HCT116 (cell line): ENCODE measurements around the gene SERPINI1. TPM values are rescaled to one million over a fixed set of nuclear protein-coding genes. Genes with fewer than 3 reads are reported as not detected.

ENCODE experiments used
- ATAC-seq: fragments of 200-7000 bp; cut with Tn5 transposase; 2 replicates; pipeline ENCODE4 v1.9.1; 2020; ENCODE audit warnings: mild to moderate bottlenecking, moderate library complexity
- BruUV-seq: library from RNA; stranded (reverse); fragments of 400-500 nt; replicated peaks from 2 replicates; lab custom pipeline; 2021; lab: Mats Ljungman, UMichigan
- CTCF ChIA-PET: fragments of 300-600 bp; sonication (Branson Sonifier 250); formaldehyde crosslinking; loops from one replicate; lab custom pipeline; 2021; ENCODE audit warnings: antibody characterized with exemption; lab: Charles Lee
- POLR2A ChIA-PET: fragments of 300-600, 350-600 bp; sonication (Branson Sonifier 250); formaldehyde crosslinking; loops from one replicate; lab custom pipeline; 2021; ENCODE audit warnings: antibody characterized with exemption; lab: Charles Lee
- RAD21 ChIA-PET, 2 experiments: fragments of 300-600 bp; sonication (Branson Sonifier 250); formaldehyde crosslinking; loops; one replicate each; lab custom pipeline; 2023; ENCODE audit warnings: low total read pairs in 2 of 2; ENCODE audit not compliant: uncharacterized antibody in 2 of 2, unreplicated experiment in 2 of 2, low non-redundant PET in 1 of 2; lab: Charles Lee
- DNase-seq: peaks from one replicate; pipeline ENCODE4 v3.0.0-alpha.2; 2010; ENCODE audit warnings: low read depth, low spot score
- H2AFZ ChIP-seq: fragments of 200-600 bp; shearing (Covaris generic), sonication (generic); 2 replicates; pipeline ENCODE4 v1.6.1; 2017; ENCODE audit warnings: low read depth, mixed run types, mixed read lengths, antibody characterized with exemption, low read length; ENCODE audit not compliant: poor library complexity, severe bottlenecking
- H3K27ac ChIP-seq: 2 replicates; pipeline ENCODE4 v1.5.1; 2012; ENCODE audit warnings: low read depth, low read length
- H3K27me3 ChIP-seq: fragments of 200-600 bp; sonication (generic); 2 replicates; pipeline ENCODE4 v1.6.1; 2016; ENCODE audit warnings: mixed run types, low read length, mixed read lengths; ENCODE audit not compliant: insufficient read depth
- H3K36me3 ChIP-seq, 2 experiments: fragments of 200-500 bp in 1 of 2; fragments of 200-600 bp in 1 of 2; sonication (Bioruptor generic) in 1 of 2; sonication (generic) in 1 of 2; 2 replicates each; pipeline versions ENCODE4 v1.5.1 to v1.6.1; 2014 to 2016; ENCODE audit warnings: low read length in 2 of 2, inconsistent platforms in 1 of 2, mixed read lengths in 1 of 2, mixed run types in 1 of 2; ENCODE audit not compliant: insufficient read depth in 2 of 2, control insufficient read depth in 1 of 2
- H3K4me1 ChIP-seq, 2 experiments: fragments of 200-600 bp in 1 of 2; sonication (generic) in 1 of 2; 2 replicates each; pipeline versions ENCODE4 v1.5.1 to v1.6.1; 2012 to 2017; ENCODE audit warnings: low read length in 2 of 2, inconsistent platforms in 1 of 2, mild to moderate bottlenecking in 1 of 2, mixed read lengths in 1 of 2, mixed run types in 1 of 2, moderate library complexity in 1 of 2; ENCODE audit not compliant: insufficient read depth in 2 of 2, control insufficient read depth in 1 of 2
- H3K4me2 ChIP-seq: fragments of 200-600 bp; sonication (generic); 2 replicates; pipeline ENCODE4 v1.6.1; 2017; ENCODE audit warnings: mixed run types, low read length, mixed read lengths
- H3K4me3 ChIP-seq, 2 experiments: fragments of 200-600 bp in 1 of 2; sonication (generic) in 1 of 2; replicated peaks in 1 of 2; 2 replicates each; pipeline ENCODE4 v1.5.1; 2011 to 2016; ENCODE audit warnings: low read length in 2 of 2, control low read depth in 1 of 2, low read depth in 1 of 2, mild to moderate bottlenecking in 1 of 2, mixed read lengths in 1 of 2, mixed run types in 1 of 2
- H3K79me2 ChIP-seq: fragments of 200-600 bp; sonication (generic); 2 replicates; pipeline ENCODE4 v1.6.1; 2017; ENCODE audit warnings: mild to moderate bottlenecking, mixed run types, low read length, moderate library complexity, mixed read lengths; ENCODE audit not compliant: insufficient read depth
- H3K9ac ChIP-seq: fragments of 200-600 bp; sonication (generic); 2 replicates; pipeline ENCODE4 v1.6.1; 2016; ENCODE audit warnings: low read length, mixed read lengths
- H3K9me2 ChIP-seq: fragments of 200-600 bp; sonication (generic), shearing (Covaris generic); 2 replicates; pipeline ENCODE4 v1.6.1; 2017; ENCODE audit warnings: mixed run types, mild to moderate bottlenecking, moderate library complexity; ENCODE audit not compliant: insufficient read depth
- H3K9me3 ChIP-seq, 2 experiments: fragments of 200-500 bp in 1 of 2; fragments of 200-600 bp in 1 of 2; sonication (Bioruptor generic) in 1 of 2; sonication (generic) in 1 of 2; 2 replicates each; pipeline ENCODE4 v1.6.1; 2014 to 2017; ENCODE audit warnings: low read length in 2 of 2, mixed read lengths in 2 of 2, inconsistent platforms in 1 of 2, low read depth in 1 of 2, mild to moderate bottlenecking in 1 of 2, mixed run types in 1 of 2, moderate library complexity in 1 of 2; ENCODE audit not compliant: control insufficient read depth in 1 of 2, insufficient read depth in 1 of 2
- H4K20me1 ChIP-seq: fragments of 200-600 bp; sonication (generic), shearing (Covaris generic); 2 replicates; pipeline ENCODE4 v1.6.1; 2017; ENCODE audit warnings: mixed run types, mild to moderate bottlenecking, moderate library complexity; ENCODE audit not compliant: insufficient read depth
- CBX3 ChIP-seq: IDR thresholded peaks from 2 replicates; pipeline ENCODE4 v1.6.1; 2012; ENCODE audit warnings: low read depth
- ELF1 ChIP-seq: IDR thresholded peaks from 2 replicates; pipeline ENCODE4 v1.6.1; 2012; ENCODE audit warnings: low read depth, borderline replicate concordance
- EZH2 ChIP-seq: fragments of 200-600 bp; sonication (generic); IDR thresholded peaks from 2 replicates; pipeline ENCODE4 v1.6.1; 2017; ENCODE audit warnings: antibody characterized with exemption, mixed run types
- EZH2phosphoT487 ChIP-seq: fragments of 200-600 bp; IDR thresholded peaks from 2 replicates; pipeline ENCODE4 v1.6.1; 2018; ENCODE audit warnings: antibody characterized with exemption, borderline replicate concordance
- FOSL1 ChIP-seq: IDR thresholded peaks from 2 replicates; pipeline ENCODE4 v1.6.1; 2012; ENCODE audit warnings: low read depth
- POLR2A ChIP-seq: IDR thresholded peaks from 2 replicates; pipeline ENCODE4 v1.7.0; 2011; ENCODE audit warnings: borderline replicate concordance; ENCODE audit not compliant: insufficient read depth, insufficient read length; ENCODE audit errors: extremely low read depth
- POLR2AphosphoS5 ChIP-seq: IDR thresholded peaks from 2 replicates; pipeline ENCODE4 v1.6.1; 2011; ENCODE audit warnings: mild to moderate bottlenecking, low read depth, low read length, moderate library complexity
- SIN3A ChIP-seq: IDR thresholded peaks from 2 replicates; pipeline ENCODE4 v1.6.1; 2012; ENCODE audit warnings: low read depth
- SRF ChIP-seq: IDR thresholded peaks from 2 replicates; pipeline ENCODE4 v1.6.1; 2012; ENCODE audit warnings: low read depth
- TCF7L2 ChIP-seq: IDR thresholded peaks from 2 replicates; pipeline ENCODE4 v1.7.0; 2011; ENCODE audit warnings: borderline replicate concordance, inconsistent platforms; ENCODE audit not compliant: insufficient read depth, insufficient read length; ENCODE audit errors: extremely low read depth
- YY1 ChIP-seq: IDR thresholded peaks from 2 replicates; pipeline ENCODE4 v1.6.1; 2011; ENCODE audit warnings: low read length, low read depth, moderate library complexity, mild to moderate bottlenecking; ENCODE audit not compliant: insufficient replicate concordance; ENCODE audit errors: extremely low read depth
- intact Hi-C: fragments of 100-400 bp; cut with micrococcal nuclease; formaldehyde crosslinking; loops from 2 replicates; pipeline ENCODE4 v1.10.0; 2022
- total RNA-seq: library from RNA; stranded (reverse); gene quantifications from one replicate; pipeline ENCODE4 v1.2.1, GENCODE V29; 2021; ENCODE audit not compliant: unreplicated experiment
- TF ChIP-seq, protein P1 (sequence below): IDR thresholded peaks from 2 replicates; pipeline ENCODE4 v1.6.1; 2012
- TF ChIP-seq, protein P2 (sequence below): IDR thresholded peaks from 2 replicates; pipeline ENCODE4 v1.6.1; 2012
- TF ChIP-seq, protein P3 (sequence below): IDR thresholded peaks from 2 replicates; pipeline ENCODE4 v1.6.1; 2011; ENCODE audit warnings: mild to moderate bottlenecking, low read length, moderate library complexity; ENCODE audit not compliant: insufficient replicate concordance; ENCODE audit errors: extremely low read depth

SERPINI1 gene
- total RNA-seq, 1 experiment from 2014 or later = 6.5 TPM

DNA sequence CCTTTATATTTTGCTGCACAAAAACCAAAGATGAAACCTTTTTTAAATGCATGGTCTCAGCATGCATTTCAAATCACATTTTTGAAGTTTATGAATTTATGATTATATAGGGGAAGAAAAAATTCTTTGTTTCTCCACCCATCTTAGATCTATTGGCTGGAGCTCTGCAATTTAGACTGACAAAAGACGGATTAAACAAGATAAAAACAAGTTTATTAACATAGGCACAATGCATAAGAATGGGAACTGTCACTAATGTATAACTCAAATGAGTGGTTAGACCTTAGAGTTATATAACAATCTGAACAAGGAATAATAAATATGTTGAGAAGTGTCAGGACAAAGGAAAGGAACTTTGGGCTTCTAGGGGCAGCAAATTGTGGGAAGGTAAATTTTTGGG is 132.5 kb downstream of the SERPINI1 start:
- Histone ChIP-seq H3K27me3 (no peaks in the 10 kb centered on the region), H3K4me2 (no peak overlapping the region), H2AFZ (no peak overlapping the region), H3K9ac (no peak overlapping the region), H3K27ac (no peak overlapping the region), H3K79me2 (no peaks in the 10 kb centered on the region), H3K9me3 (no peaks in the 10 kb centered on the region), H3K4me1 (no peaks in the 10 kb centered on the region), H4K20me1 (no peaks in the 10 kb centered on the region), H3K36me3 (no peaks in the 10 kb centered on the region), H3K4me3 (no peak overlapping the region), H3K9me2 (no peaks in the 10 kb centered on the region)
- POLR2A ChIA-PET = no interaction called here
- no TSS peak for BruUV-seq
- ATAC-seq = no peak
- TF ChIP-seq, protein P1, sequence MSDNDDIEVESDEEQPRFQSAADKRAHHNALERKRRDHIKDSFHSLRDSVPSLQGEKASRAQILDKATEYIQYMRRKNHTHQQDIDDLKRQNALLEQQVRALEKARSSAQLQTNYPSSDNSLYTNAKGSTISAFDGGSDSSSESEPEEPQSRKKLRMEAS = no peak
- TF ChIP-seq SRF (no peak), FOSL1 (no peak), EZH2phosphoT487 (no peak), POLR2AphosphoS5 (no peak), CBX3 (no peak), ELF1 (no peak), EZH2 (no peak), SIN3A (no peak), TCF7L2 (no peak), POLR2A (no peak), YY1 (no peak)
- TF ChIP-seq, protein P2, sequence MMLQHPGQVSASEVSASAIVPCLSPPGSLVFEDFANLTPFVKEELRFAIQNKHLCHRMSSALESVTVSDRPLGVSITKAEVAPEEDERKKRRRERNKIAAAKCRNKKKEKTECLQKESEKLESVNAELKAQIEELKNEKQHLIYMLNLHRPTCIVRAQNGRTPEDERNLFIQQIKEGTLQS = no peak
- TF ChIP-seq, protein P3, sequence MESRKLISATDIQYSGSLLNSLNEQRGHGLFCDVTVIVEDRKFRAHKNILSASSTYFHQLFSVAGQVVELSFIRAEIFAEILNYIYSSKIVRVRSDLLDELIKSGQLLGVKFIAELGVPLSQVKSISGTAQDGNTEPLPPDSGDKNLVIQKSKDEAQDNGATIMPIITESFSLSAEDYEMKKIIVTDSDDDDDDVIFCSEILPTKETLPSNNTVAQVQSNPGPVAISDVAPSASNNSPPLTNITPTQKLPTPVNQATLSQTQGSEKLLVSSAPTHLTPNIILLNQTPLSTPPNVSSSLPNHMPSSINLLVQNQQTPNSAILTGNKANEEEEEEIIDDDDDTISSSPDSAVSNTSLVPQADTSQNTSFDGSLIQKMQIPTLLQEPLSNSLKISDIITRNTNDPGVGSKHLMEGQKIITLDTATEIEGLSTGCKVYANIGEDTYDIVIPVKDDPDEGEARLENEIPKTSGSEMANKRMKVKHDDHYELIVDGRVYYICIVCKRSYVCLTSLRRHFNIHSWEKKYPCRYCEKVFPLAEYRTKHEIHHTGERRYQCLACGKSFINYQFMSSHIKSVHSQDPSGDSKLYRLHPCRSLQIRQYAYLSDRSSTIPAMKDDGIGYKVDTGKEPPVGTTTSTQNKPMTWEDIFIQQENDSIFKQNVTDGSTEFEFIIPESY = no peak
- RAD21 ChIA-PET = no interaction called here
- CTCF ChIA-PET = no interaction called here
- intact Hi-C loops = no loop called here
- no peak for DNase-seq
